GM18502 (cell line): ENCODE measurements around the gene THNSL1.
A peak's percentile ranks its signal among the peaks of the same experiment; 100 is the strongest.
"Not testable (repeated sequence)": the region's sequence is repeated elsewhere in the genome, so short reads cannot be mapped to it uniquely, and the experiment has no call there.

Experiments
- ATAC-seq: cut with Tn5 transposase; IDR thresholded peaks from one replicate; pipeline ENCODE4 v1.9.1; 2021; ENCODE audit warnings: mild to moderate bottlenecking; ENCODE audit not compliant: unreplicated experiment, poor library complexity

The THNSL1 gene

GRCh38 chr10:24993237-24993958, 23.0 kb upstream of the THNSL1 start:
- no peak for ATAC-seq

GRCh38 chr10:24995072-24995471, 21.3 kb upstream of the THNSL1 start:
- ATAC-seq, result no peak

GRCh38 chr10:24998044-24998443, 18.4 kb upstream of the THNSL1 start:
- no peak for ATAC-seq

GRCh38 chr10:25011591-25011990, 4.8 kb upstream of the THNSL1 start:
- not testable (repeated sequence) for ATAC-seq

GRCh38 chr10:25014579-25014978, 1.8 kb upstream of the THNSL1 start:
- ATAC-seq, result no peak

- peak; percentile 76 for ATAC-seq
Observed at GRCh38 chr10:25015828-25016375, 510 bp upstream of the THNSL1 start, which contains the start of gene ENKUR. TSS of gene ENKUR (minus strand) at chr10:25016158. CDS start at chr10:25015936, 222 bp downstream.

- peak; percentile 2 for ATAC-seq
Observed at GRCh38 chr10:25017154-25017590, 760 bp downstream of the THNSL1 start.

GRCh38 chr10:25017661-25018060, 1.2 kb downstream of the THNSL1 start:
- ATAC-seq, result no peak

- ATAC-seq, result no peak
Observed at GRCh38 chr10:25018703-25019102, 2.3 kb downstream of the THNSL1 start.

- ATAC-seq, result no peak
Observed at GRCh38 chr10:25023278-25023677, 6.9 kb downstream of the THNSL1 start.

- ATAC-seq, result no peak
Observed at GRCh38 chr10:25024528-25024927, 8.1 kb downstream of the THNSL1 start.

- no peak for ATAC-seq
Observed at GRCh38 chr10:25026463-25026862, 10.1 kb downstream of the THNSL1 start.

GRCh38 chr10:25028711-25029110, 12.3 kb downstream of the THNSL1 start:
- no peak for ATAC-seq

- no peak for ATAC-seq
Observed at GRCh38 chr10:25029519-25029918, 13.1 kb downstream of the THNSL1 start.

- ATAC-seq, result peak; percentile 89
Observed at GRCh38 chr10:25036381-25036780, 20.0 kb downstream of the THNSL1 start.

- no peak for ATAC-seq
Observed at GRCh38 chr10:25038325-25038724, 21.9 kb downstream of the THNSL1 start.

- no peak for ATAC-seq
Observed at GRCh38 chr10:25039531-25039930, 23.1 kb downstream of the THNSL1 start.

- ATAC-seq, result no peak
Observed at GRCh38 chr10:25046641-25047040, 30.2 kb downstream of the THNSL1 start.

- no peak for ATAC-seq
Observed at GRCh38 chr10:25047088-25047487, 30.7 kb downstream of the THNSL1 start.

- ATAC-seq, result no peak
Observed at GRCh38 chr10:25047591-25048301, 31.3 kb downstream of the THNSL1 start.

GRCh38 chr10:25048450-25048849, 32.0 kb downstream of the THNSL1 start:
- no peak for ATAC-seq
